HEK293 (cell line): ENCODE results near the gene FALEC.

Experiments used
- IKZF3 ChIP-seq: fragments of 450-650 bp; IDR thresholded peaks from 2 replicates; pipeline ENCODE4 v1.5.0; 2018; ENCODE audit warnings: missing biosample characterization, mild to moderate bottlenecking, missing genetic modification characterization, moderate library complexity
- REPIN1 ChIP-seq: fragments of 450-650 bp; formaldehyde crosslinking; IDR thresholded peaks from 2 replicates; pipeline ENCODE4 v1.5.1; 2017; ENCODE audit warnings: missing biosample characterization, missing genetic modification characterization, low read depth
- ZXDB ChIP-seq: fragments of 450-650 bp; formaldehyde crosslinking; IDR thresholded peaks from 2 replicates; pipeline ENCODE4 v1.5.1; 2016; ENCODE audit warnings: missing biosample characterization, missing genetic modification characterization

DNA sequence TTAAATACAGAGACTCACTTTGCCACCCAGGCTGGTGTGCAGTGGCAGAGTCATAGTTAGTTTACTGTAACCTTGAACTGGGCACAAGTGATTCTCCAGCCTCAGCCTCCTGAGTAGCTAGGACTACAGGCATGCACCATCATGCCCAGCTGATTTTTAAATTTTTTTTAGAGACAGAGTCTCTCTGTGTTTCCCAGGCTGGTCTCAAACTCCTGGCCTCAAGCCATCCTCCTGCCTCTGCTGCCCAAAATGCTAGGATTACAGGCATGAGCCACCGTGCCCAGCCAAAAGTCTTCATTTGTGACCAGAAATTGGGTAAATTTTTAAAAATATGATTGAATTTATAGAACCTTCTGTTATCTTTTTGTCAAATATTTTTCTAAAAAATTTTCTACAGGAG lies 46.3 kb upstream of the FALEC start:
- no peak for TF ChIP-seq REPIN1 (tag by site-specific recombination)
- TF ChIP-seq ZXDB (tag by site-specific recombination), result no peak
- no peak for TF ChIP-seq IKZF3 (tag by site-specific recombination)
